GM12874 (cell line): ENCODE data around the gene ACOT7.

ENCODE experiments used
- TF ChIP-seq, protein P1 (sequence below): IDR thresholded peaks from 2 replicates; pipeline ENCODE4 v1.5.1; 2011; ENCODE audit warnings: low read depth, mild to moderate bottlenecking, control low read depth, low read length, moderate library complexity; ENCODE audit not compliant: insufficient read depth

Gene ACOT7

GRCh38 chr1:6345009-6345408, 48.6 kb downstream of the ACOT7 start:
- TF ChIP-seq, protein P1, sequence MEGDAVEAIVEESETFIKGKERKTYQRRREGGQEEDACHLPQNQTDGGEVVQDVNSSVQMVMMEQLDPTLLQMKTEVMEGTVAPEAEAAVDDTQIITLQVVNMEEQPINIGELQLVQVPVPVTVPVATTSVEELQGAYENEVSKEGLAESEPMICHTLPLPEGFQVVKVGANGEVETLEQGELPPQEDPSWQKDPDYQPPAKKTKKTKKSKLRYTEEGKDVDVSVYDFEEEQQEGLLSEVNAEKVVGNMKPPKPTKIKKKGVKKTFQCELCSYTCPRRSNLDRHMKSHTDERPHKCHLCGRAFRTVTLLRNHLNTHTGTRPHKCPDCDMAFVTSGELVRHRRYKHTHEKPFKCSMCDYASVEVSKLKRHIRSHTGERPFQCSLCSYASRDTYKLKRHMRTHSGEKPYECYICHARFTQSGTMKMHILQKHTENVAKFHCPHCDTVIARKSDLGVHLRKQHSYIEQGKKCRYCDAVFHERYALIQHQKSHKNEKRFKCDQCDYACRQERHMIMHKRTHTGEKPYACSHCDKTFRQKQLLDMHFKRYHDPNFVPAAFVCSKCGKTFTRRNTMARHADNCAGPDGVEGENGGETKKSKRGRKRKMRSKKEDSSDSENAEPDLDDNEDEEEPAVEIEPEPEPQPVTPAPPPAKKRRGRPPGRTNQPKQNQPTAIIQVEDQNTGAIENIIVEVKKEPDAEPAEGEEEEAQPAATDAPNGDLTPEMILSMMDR, result no peak

- TF ChIP-seq, protein P1, result peak; percentile 82
These were observed 49.8 kb downstream of the ACOT7 start for GRCh38 chr1:6343506-6344405.

GRCh38 chr1:6342056-6342455, 51.5 kb downstream of the ACOT7 start:
- TF ChIP-seq, protein P1, result no peak

DNA sequence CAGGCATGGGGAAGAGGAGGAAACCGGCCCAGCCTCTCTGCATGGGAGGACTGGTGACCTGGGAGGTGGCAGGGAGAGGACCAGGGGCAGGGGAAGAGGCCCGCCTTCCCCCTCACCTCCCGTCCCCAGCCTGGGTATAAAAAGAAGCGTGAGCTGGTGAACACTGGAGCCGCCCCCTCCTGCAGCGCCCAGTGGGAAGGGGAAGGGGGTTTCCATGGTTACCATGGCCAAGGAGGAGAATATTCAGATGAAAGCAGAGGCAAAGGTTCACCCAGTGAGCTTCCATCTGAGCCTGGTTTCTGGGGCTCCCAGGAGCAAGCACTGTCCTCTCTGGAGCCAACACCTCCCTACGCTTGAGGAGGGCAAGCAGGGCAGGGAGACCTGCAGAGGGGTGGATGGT, 54.9 kb downstream of the ACOT7 start:
- TF ChIP-seq, protein P1, result no peak

GRCh38 chr1:6336776-6337622, 56.6 kb downstream of the ACOT7 start:
- TF ChIP-seq, protein P1, result no peak

- TF ChIP-seq, protein P1, result no peak
These were observed 59.1 kb downstream of the ACOT7 start for GRCh38 chr1:6334261-6334993.

GRCh38 chr1:6332821-6333220, 60.7 kb downstream of the ACOT7 start:
- TF ChIP-seq, protein P1, result no peak
